H9 (cell line): ENCODE data around the gene ARL4D. TPM values are rescaled to one million over a fixed set of nuclear protein-coding genes. Genes with fewer than 3 reads are reported as not detected.

Experiments used
- DNase-seq: peaks from one replicate; pipeline ENCODE4 v3.0.0-alpha.2; 2017
- H2AFZ ChIP-seq: one replicate; pipeline ENCODE4 v1.6.1; 2013; ENCODE audit warnings: mild to moderate bottlenecking, low read length, control low read depth, moderate library complexity
- H2AK5ac ChIP-seq: 2 replicates; pipeline ENCODE4 v1.6.1; 2013; ENCODE audit warnings: low read length, control low read depth, mixed read lengths; ENCODE audit not compliant: insufficient read length
- H2BK120ac ChIP-seq: one replicate; pipeline ENCODE4 v1.6.1; 2013; ENCODE audit warnings: low read depth, mild to moderate bottlenecking, low read length, control low read depth, inconsistent platforms; ENCODE audit not compliant: poor library complexity, severe bottlenecking
- H2BK12ac ChIP-seq: 2 replicates; pipeline ENCODE4 v1.6.1; 2013; ENCODE audit warnings: low read length, control low read depth, mixed read lengths, low read depth; ENCODE audit not compliant: insufficient read length
- H2BK15ac ChIP-seq: 2 replicates; pipeline ENCODE4 v1.6.1; 2013; ENCODE audit warnings: low read depth, low read length, control low read depth
- H2BK20ac ChIP-seq: one replicate; pipeline ENCODE4 v1.6.1; 2013; ENCODE audit warnings: low read depth, mild to moderate bottlenecking, low read length, control low read depth, inconsistent platforms; ENCODE audit not compliant: poor library complexity, severe bottlenecking
- H2BK5ac ChIP-seq: 2 replicates; pipeline ENCODE4 v1.6.1; 2013; ENCODE audit warnings: low read length, control low read depth, mixed read lengths; ENCODE audit not compliant: insufficient read length
- H3K14ac ChIP-seq: 2 replicates; pipeline ENCODE4 v1.6.1; 2013; ENCODE audit warnings: low read length, control low read depth; ENCODE audit not compliant: insufficient read depth
- H3K18ac ChIP-seq: 2 replicates; pipeline ENCODE4 v1.6.1; 2013; ENCODE audit warnings: low read depth, mild to moderate bottlenecking, mixed read lengths, low read length, control low read depth; ENCODE audit not compliant: insufficient read length
- H3K23ac ChIP-seq: 2 replicates; pipeline ENCODE4 v1.6.1; 2013; ENCODE audit warnings: low read length, control low read depth, mixed read lengths, low read depth; ENCODE audit not compliant: insufficient read length
- H3K23me2 ChIP-seq: 2 replicates; pipeline ENCODE4 v1.6.1; 2013; ENCODE audit warnings: low read depth, mild to moderate bottlenecking, mixed read lengths, low read length, control low read depth; ENCODE audit not compliant: insufficient read length, poor library complexity, severe bottlenecking
- H3K27ac ChIP-seq: 2 replicates; pipeline ENCODE4 v1.5.1; 2013; ENCODE audit warnings: low read length, control low read depth, mixed read lengths, low read depth; ENCODE audit not compliant: insufficient read length
- H3K27me3 ChIP-seq: 2 replicates; pipeline ENCODE4 v1.6.1; 2013; ENCODE audit warnings: low read length, control low read depth, inconsistent platforms; ENCODE audit not compliant: insufficient read depth
- H3K4ac ChIP-seq: 2 replicates; pipeline ENCODE4 v1.6.1; 2013; ENCODE audit warnings: low read depth, mild to moderate bottlenecking, control low read depth, inconsistent platforms, low read length, moderate library complexity
- H3K4me1 ChIP-seq: 2 replicates; pipeline ENCODE4 v1.6.1; 2013; ENCODE audit warnings: low read length, control low read depth, inconsistent platforms; ENCODE audit not compliant: insufficient read depth
- H3K4me2 ChIP-seq: 2 replicates; pipeline ENCODE4 v1.6.1; 2013; ENCODE audit warnings: low read length, control low read depth, mixed read lengths; ENCODE audit not compliant: insufficient read length, insufficient read depth
- H3K56ac ChIP-seq: 2 replicates; pipeline ENCODE4 v1.6.1; 2013; ENCODE audit warnings: low read depth, mild to moderate bottlenecking, mixed read lengths, low read length, control low read depth; ENCODE audit not compliant: insufficient read length
- H3K79me1 ChIP-seq: 2 replicates; pipeline ENCODE4 v1.6.1; 2013; ENCODE audit warnings: low read depth, mild to moderate bottlenecking, moderate library complexity, low read length, control low read depth, inconsistent platforms; ENCODE audit not compliant: insufficient read depth, poor library complexity, severe bottlenecking
- H3K79me2 ChIP-seq: 2 replicates; pipeline ENCODE4 v1.6.1; 2013; ENCODE audit warnings: low read length, control low read depth, inconsistent platforms; ENCODE audit not compliant: insufficient read depth
- H3K9ac ChIP-seq: 2 replicates; pipeline ENCODE4 v1.6.1; 2013; ENCODE audit warnings: low read length, control low read depth, mixed read lengths; ENCODE audit not compliant: insufficient read length; ENCODE audit errors: extremely low read depth
- H3K9me3 ChIP-seq: one replicate; pipeline ENCODE4 v1.6.1; 2013; ENCODE audit warnings: low read depth, low read length, inconsistent platforms; ENCODE audit not compliant: control insufficient read depth
- H3T11ph ChIP-seq: one replicate; pipeline ENCODE4 v1.6.1; 2013; ENCODE audit warnings: mild to moderate bottlenecking, low read length, control low read depth, inconsistent platforms
- H4K20me1 ChIP-seq: one replicate; pipeline ENCODE4 v1.6.1; 2013; ENCODE audit not compliant: control insufficient read depth, insufficient read length, insufficient read depth
- H4K5ac ChIP-seq: 2 replicates; pipeline ENCODE4 v1.6.1; 2013; ENCODE audit warnings: low read depth, mild to moderate bottlenecking, mixed read lengths, low read length, control low read depth; ENCODE audit not compliant: insufficient read length
- H4K8ac ChIP-seq: replicated peaks from 2 replicates; pipeline ENCODE4 v1.6.1; 2013; ENCODE audit warnings: low read length, control low read depth, mixed read lengths, low read depth; ENCODE audit not compliant: insufficient read length
- H4K91ac ChIP-seq: 2 replicates; pipeline ENCODE4 v1.6.1; 2013; ENCODE audit warnings: low read depth, mild to moderate bottlenecking, moderate library complexity, mixed read lengths, low read length, control low read depth; ENCODE audit not compliant: insufficient read length
- H3K27ac Mint-ChIP-seq, 3 experiments: 2 replicates in 2 of 3; 3 replicates in 1 of 3; pipeline ENCODE4 v1.8.0; 2020 to 2021; ENCODE audit warnings: mixed read lengths in 3 of 3, mild to moderate bottlenecking in 1 of 3, moderate library complexity in 1 of 3
- H3K27me3 Mint-ChIP-seq: 2 replicates; pipeline ENCODE4 v1.8.0; 2021; ENCODE audit warnings: low read depth, mild to moderate bottlenecking, moderate library complexity, mixed read lengths
- H3K36me3 Mint-ChIP-seq, 3 experiments: 2 replicates in 2 of 3; 3 replicates in 1 of 3; pipeline ENCODE4 v1.8.0; 2020 to 2021; ENCODE audit warnings: low read depth in 3 of 3, mixed read lengths in 3 of 3; ENCODE audit not compliant: insufficient read depth in 1 of 3
- H3K4me1 Mint-ChIP-seq, 2 experiments: 2 replicates each; pipeline ENCODE4 v1.8.0; 2020; ENCODE audit warnings: mixed read lengths in 2 of 2
- H3K4me3 Mint-ChIP-seq, 2 experiments: 2 replicates in 1 of 2; 3 replicates in 1 of 2; pipeline ENCODE4 v1.8.0; 2020 to 2021; ENCODE audit warnings: mild to moderate bottlenecking in 2 of 2, mixed read lengths in 2 of 2, moderate library complexity in 1 of 2
- H3K9me3 Mint-ChIP-seq, 2 experiments: 2 replicates in 1 of 2; 3 replicates in 1 of 2; pipeline ENCODE4 v1.8.0; 2020; ENCODE audit warnings: mild to moderate bottlenecking in 2 of 2, mixed read lengths in 2 of 2, moderate library complexity in 1 of 2
- WGBS: extraction: QIAGEN DNeasy Blood & Tissue Kit; methylation state at CpG from one replicate; pipeline ENCODE4 v1.1.7; 2013; ENCODE audit warnings: missing lambda C conversion rate, low lambda C conversion rate, mixed read lengths; ENCODE audit not compliant: insufficient read length; ENCODE audit errors: extremely low coverage; 5-methylcytosine and 5-hydroxymethylcytosine counted together
- total RNA-seq: library from RNA; stranded (reverse); gene quantifications from 2 replicates; pipeline ENCODE4 v1.2.1, GENCODE V29; 2021
- TF ChIP-seq, protein P1 (sequence below): fragments of 200-600 bp; sonication (generic); conservative IDR thresholded peaks from 3 replicates; pipeline ENCODE4 v1.8.0; 2021; ENCODE audit warnings: antibody characterized with exemption, mild to moderate bottlenecking

Gene ARL4D
- total RNA-seq, 1 experiment from 2014 or later: 6.2 TPM

DNA sequence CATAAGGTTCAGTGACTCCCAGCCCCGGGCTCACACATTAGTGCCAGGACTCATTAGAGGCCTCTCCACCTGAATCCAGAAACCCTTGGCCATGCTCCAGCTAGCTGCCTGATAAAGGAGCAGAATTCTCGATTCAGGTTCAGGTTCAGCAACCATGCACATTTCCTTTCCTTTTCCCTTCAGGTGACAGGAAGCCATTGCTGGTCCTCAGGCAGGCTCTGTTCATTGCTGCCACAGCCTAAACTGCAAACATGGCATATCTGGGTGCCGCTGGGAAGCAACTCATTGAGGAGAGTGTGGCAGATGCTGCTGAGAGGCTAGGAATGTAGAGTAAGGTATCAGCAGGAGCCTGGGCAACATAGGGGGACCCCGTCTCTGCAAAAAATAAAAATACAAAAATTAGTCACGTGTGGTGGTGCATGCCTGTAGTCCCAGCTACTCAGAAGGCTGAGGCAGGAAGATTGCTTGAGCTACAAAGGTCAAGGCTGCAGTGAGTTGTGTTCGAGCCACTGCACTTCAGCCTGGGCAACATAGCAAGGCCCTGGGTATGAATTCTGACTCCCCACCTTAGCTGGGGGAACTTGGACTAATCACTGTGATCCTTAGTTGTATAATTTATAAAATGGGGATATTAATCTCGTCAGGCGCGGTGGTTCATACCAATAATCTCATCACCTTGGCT is 28.7 kb downstream of the ARL4D start:
- H3K56ac ChIP-seq: no peak overlapping the region
- H2BK120ac ChIP-seq: no peak overlapping the region
- no peak overlapping the region for H3K4ac ChIP-seq
- peaks cover 5% of the 10 kb centered on the region; the same call in 1 of the 2 replicates for H3K4me1 ChIP-seq
- no peak overlapping the region for H3K4me2 ChIP-seq
- H3K23ac ChIP-seq: no peak overlapping the region
- H3K79me1 ChIP-seq: no peaks in the 10 kb centered on the region
- H3T11ph ChIP-seq: no peak overlapping the region
- Mint-ChIP-seq H3K27me3 (peaks cover 8% of the 10 kb centered on the region), H3K4me1 (peaks cover 15% of the 10 kb centered on the region in 2 experiments), H3K4me3 (no peak overlapping the region), H3K9me3 (no peaks in the 10 kb centered on the region), H3K36me3 (no peaks in the 10 kb centered on the region), H3K27ac (no peak overlapping the region)
- H3K9me3 ChIP-seq: no peaks in the 10 kb centered on the region
- H4K5ac ChIP-seq: no peak overlapping the region
- no peak overlapping the region for H2BK5ac ChIP-seq
- H3K27me3 ChIP-seq: no peaks in the 10 kb centered on the region
- no peak overlapping the region for H2BK12ac ChIP-seq
- H2AFZ ChIP-seq: no peak overlapping the region
- WGBS: no CpG with 5 or more reads among the region's 9 CpGs
- DNase-seq: no peak
- H3K14ac ChIP-seq: no peak overlapping the region
- no peaks in the 10 kb centered on the region for H3K79me2 ChIP-seq
- H3K27ac ChIP-seq: no peak overlapping the region
- H4K91ac ChIP-seq: no peak overlapping the region
- no peak overlapping the region for H3K18ac ChIP-seq
- H2AK5ac ChIP-seq: no peak overlapping the region
- H4K20me1 ChIP-seq: no peaks in the 10 kb centered on the region
- H2BK20ac ChIP-seq: no peak overlapping the region
- H3K9ac ChIP-seq: no peak overlapping the region
- H2BK15ac ChIP-seq: no peak overlapping the region
- H3K23me2 ChIP-seq: no peaks in the 10 kb centered on the region
- no peak overlapping the region for H4K8ac ChIP-seq
- TF ChIP-seq, protein P1, sequence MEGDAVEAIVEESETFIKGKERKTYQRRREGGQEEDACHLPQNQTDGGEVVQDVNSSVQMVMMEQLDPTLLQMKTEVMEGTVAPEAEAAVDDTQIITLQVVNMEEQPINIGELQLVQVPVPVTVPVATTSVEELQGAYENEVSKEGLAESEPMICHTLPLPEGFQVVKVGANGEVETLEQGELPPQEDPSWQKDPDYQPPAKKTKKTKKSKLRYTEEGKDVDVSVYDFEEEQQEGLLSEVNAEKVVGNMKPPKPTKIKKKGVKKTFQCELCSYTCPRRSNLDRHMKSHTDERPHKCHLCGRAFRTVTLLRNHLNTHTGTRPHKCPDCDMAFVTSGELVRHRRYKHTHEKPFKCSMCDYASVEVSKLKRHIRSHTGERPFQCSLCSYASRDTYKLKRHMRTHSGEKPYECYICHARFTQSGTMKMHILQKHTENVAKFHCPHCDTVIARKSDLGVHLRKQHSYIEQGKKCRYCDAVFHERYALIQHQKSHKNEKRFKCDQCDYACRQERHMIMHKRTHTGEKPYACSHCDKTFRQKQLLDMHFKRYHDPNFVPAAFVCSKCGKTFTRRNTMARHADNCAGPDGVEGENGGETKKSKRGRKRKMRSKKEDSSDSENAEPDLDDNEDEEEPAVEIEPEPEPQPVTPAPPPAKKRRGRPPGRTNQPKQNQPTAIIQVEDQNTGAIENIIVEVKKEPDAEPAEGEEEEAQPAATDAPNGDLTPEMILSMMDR: no peak
